ENCODE results near the gene CUL3.
A peak's percentile ranks its signal among the peaks of the same experiment; 100 is the strongest.

The CUL3 gene

GRCh38 chr2:224449212-224450147 lies 135.7 kb downstream of the CUL3 start:
- H3K4me3 ChIP-seq (ENCODE audit: low read length) = no peak overlapping the region
- peak; percentile 21 for DNase-seq (ENCODE audit: low read depth)

GRCh38 chr2:224448236-224448635 lies 136.9 kb downstream of the CUL3 start:
- DNase-seq (ENCODE audit: low read depth) = no peak

More at GRCh38 chr2:224449212-224450147, 135.7 kb downstream of the CUL3 start:
- peak; percentile 74 for TF ChIP-seq CTCF (conservative IDR thresholded peaks at IDR 0.05; ENCODE audit: low read length)

GRCh38 chr2:224444783-224445182 lies 140.4 kb downstream of the CUL3 start:
- DNase-seq (ENCODE audit: low read depth) = no peak
- no peak for TF ChIP-seq CTCF (conservative IDR thresholded peaks at IDR 0.05; ENCODE audit: low read length)
- H3K4me3 ChIP-seq (ENCODE audit: low read length) = no peak overlapping the region

More at GRCh38 chr2:224448236-224448635, 136.9 kb downstream of the CUL3 start:
- H3K4me3 ChIP-seq (ENCODE audit: low read length) = no peak overlapping the region
- TF ChIP-seq CTCF (conservative IDR thresholded peaks at IDR 0.05; ENCODE audit: low read length) = no peak

- no peak for TF ChIP-seq CTCF (conservative IDR thresholded peaks at IDR 0.05; ENCODE audit: low read length)
- no peak overlapping the region for H3K4me3 ChIP-seq (ENCODE audit: low read length)
- no peak for DNase-seq (ENCODE audit: low read depth)
Observed at GRCh38 chr2:224444021-224444420, 141.1 kb downstream of the CUL3 start.

GRCh38 chr2:224442071-224442967 lies 142.8 kb downstream of the CUL3 start:
- peak; percentile 8 for DNase-seq (ENCODE audit: low read depth)
- peak overlapping the region; percentile 55 for H3K4me3 ChIP-seq (ENCODE audit: low read length)
- no peak for TF ChIP-seq CTCF (conservative IDR thresholded peaks at IDR 0.05; ENCODE audit: low read length)

- no peak overlapping the region for H3K4me3 ChIP-seq (ENCODE audit: low read length)
- TF ChIP-seq CTCF (conservative IDR thresholded peaks at IDR 0.05; ENCODE audit: low read length) = no peak
- no peak for DNase-seq (ENCODE audit: low read depth)
Observed at GRCh38 chr2:224440988-224441387, 144.2 kb downstream of the CUL3 start.

All from AG10803 (cell line).